IPS DF 19.7 (cell line): ENCODE measurements around the gene TMED9.
"Not testable (repeated sequence)": the region's sequence is repeated elsewhere in the genome, so short reads cannot be mapped to it uniquely, and the experiment has no call there.

Source experiments
- DNase-seq: peaks from one replicate; pipeline ENCODE4 v3.0.0-alpha.2; 2013; ENCODE audit warnings: low read depth, low spot score

The TMED9 gene

GRCh38 chr5:177606071-177607051 lies 14.4 kb downstream of the TMED9 start:
- no peak for DNase-seq

- no peak for DNase-seq
Measured at GRCh38 chr5:177607115-177607451, 15.1 kb downstream of the TMED9 start.

- no peak for DNase-seq
Measured at GRCh38 chr5:177607452-177608192, 15.6 kb downstream of the TMED9 start.

- no peak for DNase-seq
Measured at GRCh38 chr5:177608243-177609075, 16.5 kb downstream of the TMED9 start.

- no peak for DNase-seq
Measured at GRCh38 chr5:177609076-177610059, 17.4 kb downstream of the TMED9 start.

- DNase-seq, result no peak
Measured at GRCh38 chr5:177610131-177610769, 18.2 kb downstream of the TMED9 start.

GRCh38 chr5:177610770-177611445 lies 18.9 kb downstream of the TMED9 start:
- no peak for DNase-seq

GRCh38 chr5:177611446-177612214 lies 19.6 kb downstream of the TMED9 start:
- DNase-seq, result no peak

- DNase-seq, result no peak
Measured at GRCh38 chr5:177612215-177612673, 20.2 kb downstream of the TMED9 start.

GRCh38 chr5:177620560-177620959 lies 28.6 kb downstream of the TMED9 start:
- no peak for DNase-seq

- not testable (repeated sequence) for DNase-seq
Measured at GRCh38 chr5:177624172-177624571, 32.2 kb downstream of the TMED9 start.

GRCh38 chr5:177630186-177630585 lies 38.2 kb downstream of the TMED9 start:
- DNase-seq, result not testable (repeated sequence)

GRCh38 chr5:177634912-177635311 lies 42.9 kb downstream of the TMED9 start:
- DNase-seq, result not testable (repeated sequence)

- not testable (repeated sequence) for DNase-seq
Measured at GRCh38 chr5:177645462-177645861, 53.5 kb downstream of the TMED9 start.
